Fibroblast of gingiva (primary cell): ENCODE results near the gene ABL2.
"Not testable (repeated sequence)": the region's sequence is repeated elsewhere in the genome, so short reads cannot be mapped to it uniquely, and the experiment has no call there.

ENCODE experiments used
- DNase-seq: peaks from one replicate; pipeline ENCODE4 v3.0.0-alpha.2; 2011; ENCODE audit warnings: low read depth

Gene ABL2

DNA sequence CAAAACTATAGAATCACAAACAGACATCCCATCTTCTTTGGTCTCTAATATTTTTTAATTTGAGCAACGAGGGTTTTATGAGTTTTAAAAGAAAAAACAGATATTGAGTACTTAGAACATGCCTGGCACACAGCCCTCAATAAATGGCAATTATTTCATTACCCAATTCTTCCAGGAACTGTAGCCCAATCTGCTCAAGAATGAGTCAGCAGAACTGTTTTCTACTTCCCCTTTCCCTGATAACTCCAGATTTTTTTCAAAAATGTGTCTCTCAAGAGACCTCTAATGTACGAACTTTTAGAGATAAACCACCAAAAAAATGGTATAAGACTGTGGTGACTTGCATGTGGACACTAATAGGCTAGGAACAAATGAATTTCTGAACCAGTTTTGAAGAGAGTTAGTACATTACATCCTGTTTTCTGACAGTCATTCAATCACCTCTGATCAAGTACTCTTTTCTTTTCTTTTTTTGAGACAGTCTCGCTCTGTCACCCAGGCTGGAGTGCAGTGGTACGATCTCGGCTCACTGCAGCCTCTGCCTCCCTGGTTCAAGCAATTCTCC lies 11.5 kb downstream of the ABL2 start:
- peak; percentile 79 for DNase-seq

GRCh38 chr1:179213317-179213716 lies 16.2 kb downstream of the ABL2 start:
- not testable (repeated sequence) for DNase-seq

DNA sequence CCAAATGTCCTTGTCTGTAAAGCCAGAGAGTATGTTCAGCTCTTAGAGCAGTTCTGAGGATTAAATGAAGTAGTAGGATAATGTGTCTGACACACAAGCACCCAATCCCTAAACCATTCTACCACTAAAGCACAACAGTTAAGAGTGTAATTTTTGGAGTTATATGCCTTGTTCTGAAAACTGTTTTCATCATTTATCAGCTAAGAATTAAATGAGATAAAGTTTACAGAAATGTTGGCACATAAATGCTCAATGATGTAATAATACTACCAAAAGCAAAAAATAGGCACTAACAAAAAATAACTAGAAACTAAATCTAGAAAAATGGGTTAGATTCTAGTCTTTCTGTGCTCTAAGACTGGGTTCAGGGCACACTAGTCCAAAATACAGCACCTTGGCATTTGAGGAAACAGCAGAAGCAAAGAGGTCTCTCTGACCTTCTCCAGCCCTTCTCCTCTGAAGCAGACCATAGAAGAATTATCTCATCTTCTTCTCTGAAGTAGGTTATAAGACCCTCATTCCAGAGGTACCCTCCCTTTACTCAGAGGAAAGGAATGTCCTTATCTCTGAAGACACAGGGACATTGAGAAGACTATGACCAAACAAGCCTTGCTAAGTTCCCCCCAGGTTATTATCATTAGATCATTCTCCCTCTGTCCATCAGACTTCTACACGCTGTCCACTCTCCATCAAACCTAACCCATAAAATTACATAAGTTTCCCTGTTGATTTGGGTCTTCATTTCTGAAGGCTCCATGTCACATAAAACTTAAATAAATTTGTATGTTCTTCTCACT lies 20.6 kb downstream of the ABL2 start:
- no peak for DNase-seq

GRCh38 chr1:179206812-179207211 lies 22.7 kb downstream of the ABL2 start:
- no peak for DNase-seq

- DNase-seq, result no peak
Observed at GRCh38 chr1:179205284-179205683, 24.2 kb downstream of the ABL2 start.

- DNase-seq, result no peak
Observed at GRCh38 chr1:179202161-179202560, 27.3 kb downstream of the ABL2 start.

DNA sequence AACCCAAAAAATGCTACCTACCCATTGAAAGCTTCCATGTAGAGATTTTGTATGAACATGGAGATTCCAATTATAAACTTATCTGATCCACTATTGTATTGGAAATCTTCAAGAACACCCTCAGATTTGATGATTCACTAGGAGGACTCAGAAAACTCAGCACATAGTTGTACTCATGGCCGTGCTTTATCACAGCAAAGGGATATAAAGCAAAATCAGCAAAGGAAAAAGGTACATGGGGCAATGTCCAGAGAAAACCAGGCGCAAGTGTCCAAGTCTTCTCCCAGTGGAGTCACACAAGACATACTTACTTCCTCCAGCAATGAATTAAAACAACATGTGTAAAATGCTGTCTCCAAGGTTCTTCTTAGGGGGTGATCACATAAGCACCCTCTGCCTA lies 28.9 kb downstream of the ABL2 start:
- DNase-seq, result no peak

GRCh38 chr1:179197690-179198297 lies 31.7 kb downstream of the ABL2 start:
- no peak for DNase-seq

GRCh38 chr1:179195857-179196256 lies 33.6 kb downstream of the ABL2 start:
- DNase-seq, result not testable (repeated sequence)

- DNase-seq, result no peak
Observed at GRCh38 chr1:179195376-179195775, 34.1 kb downstream of the ABL2 start.

- no peak for DNase-seq
Observed at GRCh38 chr1:179194068-179194537, 35.4 kb downstream of the ABL2 start.

DNA sequence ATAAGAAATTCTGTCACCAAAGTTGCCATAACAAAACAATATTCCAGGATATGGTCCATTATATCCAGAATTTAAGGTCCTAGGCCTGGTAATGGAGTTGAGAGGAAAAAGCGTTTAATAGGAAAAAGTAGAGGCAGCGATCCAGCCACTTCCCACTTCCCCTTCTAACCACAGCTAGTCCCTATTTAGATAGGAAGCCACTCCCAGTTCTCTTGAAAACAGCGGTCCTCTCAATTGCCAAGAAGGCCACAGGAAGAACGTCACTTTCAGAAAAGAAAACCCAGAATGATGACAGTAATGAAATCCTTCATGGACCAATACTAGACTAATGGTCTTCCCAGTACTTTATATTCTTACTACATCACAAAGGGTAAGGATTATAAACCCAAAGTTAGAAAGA lies 38.6 kb downstream of the ABL2 start:
- no peak for DNase-seq

DNA sequence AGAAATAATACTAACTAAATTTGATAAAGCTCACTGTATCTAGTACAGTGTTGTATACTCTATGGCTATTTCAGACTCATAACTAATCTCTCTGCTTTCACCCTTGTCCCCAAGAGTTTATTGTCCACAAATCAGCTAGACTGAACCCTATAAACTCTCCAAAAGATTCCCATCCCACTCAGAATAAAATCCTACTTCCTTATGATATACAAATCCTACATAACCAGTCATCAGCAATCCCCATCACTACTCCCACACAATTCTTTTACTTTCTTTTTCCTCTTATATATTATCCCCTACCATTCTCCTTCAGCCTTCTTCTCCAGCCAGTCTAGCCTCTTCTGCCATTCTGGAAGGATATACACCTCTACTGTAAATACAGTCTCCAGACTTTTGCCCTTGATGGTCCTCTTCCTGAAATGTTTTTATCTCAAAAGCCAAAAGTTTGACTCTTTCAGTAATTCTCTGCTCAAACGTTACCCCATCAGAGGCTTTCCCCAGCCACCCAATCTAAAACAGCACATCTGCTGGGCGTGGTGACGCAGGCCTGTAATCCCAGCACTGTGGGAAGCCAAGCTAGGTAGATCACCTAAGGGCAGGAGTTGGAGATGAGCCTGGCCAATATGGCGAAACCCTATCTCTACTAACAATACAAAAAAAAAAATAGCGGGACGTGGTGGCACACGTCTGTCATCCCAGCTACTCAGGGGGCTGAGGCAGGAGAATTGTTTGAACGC lies 41.6 kb downstream of the ABL2 start:
- no peak for DNase-seq

DNA sequence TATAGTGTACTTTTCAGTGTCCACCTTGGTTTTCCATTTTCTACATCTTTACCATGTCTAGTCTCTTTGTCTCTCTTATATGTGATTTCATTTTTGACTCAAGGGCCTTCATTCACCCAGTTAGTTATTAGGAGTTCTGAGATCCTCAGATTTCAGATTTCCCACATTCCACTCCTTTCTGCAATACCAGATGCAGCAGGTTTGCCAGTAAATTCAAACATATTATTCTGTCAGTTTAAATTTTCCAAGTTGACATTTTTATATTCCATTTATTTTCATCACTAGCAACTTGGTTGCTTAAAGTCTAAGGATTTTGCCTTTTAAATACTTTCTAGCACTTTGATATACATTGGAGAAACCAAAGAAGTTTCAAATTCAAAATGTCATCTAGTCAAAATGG lies 42.4 kb downstream of the ABL2 start:
- peak; percentile 28 for DNase-seq

DNA sequence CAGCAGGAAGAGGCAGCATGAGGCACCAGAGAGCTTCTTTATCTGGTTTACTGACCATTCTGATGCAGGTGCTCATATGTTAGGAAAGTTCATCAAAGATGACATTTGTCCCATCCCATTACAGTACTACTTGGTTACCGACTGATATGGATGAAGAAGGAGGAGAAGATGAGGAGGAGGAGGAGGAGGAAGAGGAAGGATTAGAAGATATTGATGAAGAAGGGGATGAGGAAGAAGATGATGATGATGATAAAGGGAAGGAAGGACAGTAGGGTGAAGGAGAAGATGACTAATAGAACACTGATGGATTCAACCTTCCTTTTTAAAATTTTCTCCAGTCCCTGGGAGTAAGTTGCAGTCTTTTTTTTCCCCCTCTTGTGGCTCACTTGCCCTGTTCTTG lies 45.1 kb downstream of the ABL2 start:
- no peak for DNase-seq

- no peak for DNase-seq
Observed at GRCh38 chr1:179183857-179184256, 45.6 kb downstream of the ABL2 start.

DNA sequence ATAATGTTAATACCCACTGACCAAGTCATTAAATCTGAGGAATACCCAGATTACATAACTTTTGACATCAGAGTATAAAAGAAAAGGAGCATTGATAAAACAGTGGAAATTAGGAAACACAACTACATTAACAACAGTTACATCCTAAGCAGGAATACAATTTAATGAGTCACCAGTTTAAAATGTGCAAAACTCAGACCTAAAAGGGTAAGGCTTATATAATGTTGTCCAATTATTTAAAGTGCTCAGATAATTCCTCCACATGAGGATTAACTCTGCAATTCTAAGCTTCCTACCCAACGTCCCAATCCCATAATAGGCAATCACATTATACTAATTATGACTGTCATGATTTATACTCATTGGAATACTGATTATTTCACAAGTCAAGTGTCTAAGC lies 50.5 kb downstream of the ABL2 start:
- DNase-seq, result peak; percentile 22

DNA sequence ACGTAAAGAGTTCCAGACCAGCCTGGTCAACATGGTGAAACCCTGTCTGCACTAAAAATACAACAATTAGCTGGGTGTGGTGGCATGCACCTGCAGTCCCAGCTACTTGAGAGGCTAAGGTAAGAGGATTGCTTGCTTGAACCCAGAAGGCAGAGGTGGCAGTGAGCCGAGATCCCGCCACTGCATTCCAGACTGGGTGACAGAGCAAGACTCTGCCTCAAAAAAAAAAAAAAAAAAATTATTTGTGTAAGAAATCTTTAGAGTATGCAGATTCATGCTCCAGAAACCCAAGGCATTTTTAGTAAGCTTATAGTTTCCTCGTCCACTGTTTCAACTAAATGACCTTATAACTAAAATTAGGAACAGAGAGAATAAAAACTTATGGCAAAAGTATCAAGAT lies 51.3 kb downstream of the ABL2 start:
- no peak for DNase-seq

DNA sequence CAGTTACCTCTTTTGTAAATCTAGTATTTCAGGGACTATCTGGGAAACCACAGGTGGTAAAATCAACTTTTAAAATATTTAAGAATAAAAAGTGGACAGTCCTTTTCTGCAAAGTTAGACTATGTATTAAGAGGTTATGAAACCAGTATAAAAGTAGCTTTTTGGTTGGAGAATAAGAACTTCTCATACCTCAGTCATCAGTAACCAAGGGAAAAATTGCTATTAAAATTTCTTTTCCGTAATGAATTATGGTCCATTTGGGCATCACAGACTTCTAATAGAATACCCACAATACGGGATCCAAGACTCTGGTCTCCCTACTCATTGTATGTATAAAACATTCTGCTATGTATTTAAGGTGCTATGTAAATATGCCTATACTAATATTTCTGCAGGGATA lies 51.9 kb downstream of the ABL2 start:
- no peak for DNase-seq

GRCh38 chr1:179177182-179177581 lies 52.3 kb downstream of the ABL2 start:
- DNase-seq, result peak; percentile 52

DNA sequence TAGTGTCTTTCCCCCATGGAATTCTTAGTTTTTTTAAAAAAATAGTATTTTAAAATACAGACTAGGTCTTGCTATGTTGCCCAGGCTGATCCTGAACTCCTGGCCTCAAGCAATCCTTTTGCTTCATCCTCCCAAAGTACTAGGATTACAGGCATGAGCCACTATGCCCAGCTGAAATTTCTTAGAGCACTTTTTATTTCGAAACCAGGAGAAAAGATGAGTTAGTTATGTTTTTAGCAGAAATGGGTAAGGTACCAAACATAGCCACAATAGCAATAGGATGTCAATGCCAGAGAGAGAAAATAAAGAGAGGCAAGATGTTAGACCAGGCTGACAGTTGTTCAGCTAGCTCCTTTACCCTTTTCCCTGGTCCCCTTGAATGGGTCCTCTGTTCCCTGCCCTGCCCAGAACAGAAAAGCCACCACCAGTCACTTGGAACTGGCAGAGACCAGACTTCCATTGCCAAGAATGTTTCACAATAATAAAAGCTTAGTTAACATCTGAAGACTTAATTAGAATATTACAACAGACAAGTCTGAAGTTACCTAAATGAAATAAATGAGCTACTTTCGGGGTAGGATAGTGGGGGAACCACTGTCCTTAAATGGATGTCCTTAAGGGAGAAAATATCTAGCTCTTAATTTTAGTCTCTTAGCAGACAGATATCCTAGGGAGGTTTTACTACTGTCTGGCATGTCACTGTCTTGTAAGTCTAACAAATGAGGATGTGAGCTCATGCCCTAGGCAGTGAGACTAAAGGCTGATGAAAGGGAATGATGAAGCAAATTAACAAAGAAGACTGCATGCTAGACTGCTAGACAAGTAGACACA lies 54.3 kb downstream of the ABL2 start:
- DNase-seq, result peak; percentile 72

DNA sequence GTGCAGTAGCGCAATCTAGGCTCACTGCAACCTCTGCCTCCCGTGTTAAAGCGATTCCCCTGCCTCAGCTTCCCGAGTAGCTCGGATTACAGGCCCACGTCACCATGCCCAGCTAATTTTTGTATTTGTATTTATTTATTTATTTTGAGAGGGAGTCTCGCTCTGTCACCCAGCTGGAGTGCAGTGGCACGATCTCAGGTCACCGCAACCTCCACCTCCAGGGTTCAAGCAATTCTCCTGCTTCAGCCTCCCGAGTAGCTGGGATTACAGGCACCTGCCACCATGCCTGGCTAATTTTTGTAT lies 59.1 kb downstream of the ABL2 start:
- DNase-seq, result not testable (repeated sequence)
